ENCODE results near the gene COX20. TPM values are rescaled to one million over a fixed set of nuclear protein-coding genes. Genes with fewer than 3 reads are reported as not detected.

Gene COX20
- total RNA-seq, 1 donor from 2014 or later, result 24.0 TPM

DNA sequence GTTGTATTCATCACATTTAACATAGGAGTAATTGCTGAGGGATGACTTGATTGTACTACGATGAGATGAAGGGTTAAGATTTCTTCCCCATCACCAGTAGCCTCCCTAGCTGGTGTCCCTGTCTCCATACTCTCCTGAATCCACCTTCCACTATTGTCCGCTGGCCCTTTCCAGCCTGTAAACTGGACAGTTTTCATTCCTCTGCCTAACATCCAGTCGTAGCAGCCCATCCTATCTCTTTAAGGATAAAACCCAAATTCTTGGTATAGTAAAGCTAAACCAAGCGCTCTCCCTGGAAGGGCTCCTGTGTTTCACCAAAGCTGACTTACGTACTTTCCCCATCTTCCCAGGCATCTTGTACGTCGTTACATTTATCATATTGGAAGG is 670 bp downstream of the COX20 start:
- TF ChIP-seq, protein P1, sequence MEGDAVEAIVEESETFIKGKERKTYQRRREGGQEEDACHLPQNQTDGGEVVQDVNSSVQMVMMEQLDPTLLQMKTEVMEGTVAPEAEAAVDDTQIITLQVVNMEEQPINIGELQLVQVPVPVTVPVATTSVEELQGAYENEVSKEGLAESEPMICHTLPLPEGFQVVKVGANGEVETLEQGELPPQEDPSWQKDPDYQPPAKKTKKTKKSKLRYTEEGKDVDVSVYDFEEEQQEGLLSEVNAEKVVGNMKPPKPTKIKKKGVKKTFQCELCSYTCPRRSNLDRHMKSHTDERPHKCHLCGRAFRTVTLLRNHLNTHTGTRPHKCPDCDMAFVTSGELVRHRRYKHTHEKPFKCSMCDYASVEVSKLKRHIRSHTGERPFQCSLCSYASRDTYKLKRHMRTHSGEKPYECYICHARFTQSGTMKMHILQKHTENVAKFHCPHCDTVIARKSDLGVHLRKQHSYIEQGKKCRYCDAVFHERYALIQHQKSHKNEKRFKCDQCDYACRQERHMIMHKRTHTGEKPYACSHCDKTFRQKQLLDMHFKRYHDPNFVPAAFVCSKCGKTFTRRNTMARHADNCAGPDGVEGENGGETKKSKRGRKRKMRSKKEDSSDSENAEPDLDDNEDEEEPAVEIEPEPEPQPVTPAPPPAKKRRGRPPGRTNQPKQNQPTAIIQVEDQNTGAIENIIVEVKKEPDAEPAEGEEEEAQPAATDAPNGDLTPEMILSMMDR (conservative IDR thresholded peaks at IDR 0.05), result no peak
- Mint-ChIP-seq H3K9me3 (no peaks in the 10 kb centered on the region), H3K27me3 (ENCODE audit: low read depth) (peaks cover 13% of the 10 kb centered on the region), H3K27ac (ENCODE audit: unreplicated experiment) (peak overlapping the region; percentile 96), H3K4me1 (peaks cover 48% of the 10 kb centered on the region), H3K36me3 (ENCODE audit: low read depth) (peaks cover 17% of the 10 kb centered on the region), H3K4me3 (peak overlapping the region; percentile 96)
- DNase-seq (ENCODE audit: low read depth, low spot score), result peak; percentile 13

DNA sequence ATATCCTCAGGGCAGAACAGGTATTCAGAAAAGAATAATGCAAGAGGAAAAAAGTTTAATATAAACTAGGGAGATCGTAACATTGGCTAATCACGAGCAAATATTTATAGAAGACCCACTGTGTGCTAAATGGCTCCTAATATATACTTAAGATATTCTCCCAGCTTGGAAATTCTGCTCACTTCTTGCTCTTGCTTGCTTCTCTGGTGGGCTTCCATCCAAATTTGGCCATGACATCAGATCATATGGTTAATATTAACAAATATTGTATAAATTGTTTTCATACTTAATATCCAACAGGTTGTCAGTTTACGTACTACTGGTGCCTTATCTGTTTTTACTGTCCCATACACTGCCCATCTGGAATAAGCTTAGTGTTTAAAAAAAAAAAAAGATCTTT is 1.1 kb downstream of the COX20 start:
- Mint-ChIP-seq H3K36me3 (ENCODE audit: low read depth) (peaks cover 17% of the 10 kb centered on the region), H3K4me3 (peak overlapping the region; percentile 96), H3K27ac (ENCODE audit: unreplicated experiment) (peak overlapping the region; percentile 96), H3K4me1 (peaks cover 48% of the 10 kb centered on the region), H3K27me3 (ENCODE audit: low read depth) (peaks cover 13% of the 10 kb centered on the region), H3K9me3 (no peaks in the 10 kb centered on the region)
- no peak for DNase-seq (ENCODE audit: low read depth, low spot score)
- TF ChIP-seq, protein P1 (conservative IDR thresholded peaks at IDR 0.05), result no peak

DNA sequence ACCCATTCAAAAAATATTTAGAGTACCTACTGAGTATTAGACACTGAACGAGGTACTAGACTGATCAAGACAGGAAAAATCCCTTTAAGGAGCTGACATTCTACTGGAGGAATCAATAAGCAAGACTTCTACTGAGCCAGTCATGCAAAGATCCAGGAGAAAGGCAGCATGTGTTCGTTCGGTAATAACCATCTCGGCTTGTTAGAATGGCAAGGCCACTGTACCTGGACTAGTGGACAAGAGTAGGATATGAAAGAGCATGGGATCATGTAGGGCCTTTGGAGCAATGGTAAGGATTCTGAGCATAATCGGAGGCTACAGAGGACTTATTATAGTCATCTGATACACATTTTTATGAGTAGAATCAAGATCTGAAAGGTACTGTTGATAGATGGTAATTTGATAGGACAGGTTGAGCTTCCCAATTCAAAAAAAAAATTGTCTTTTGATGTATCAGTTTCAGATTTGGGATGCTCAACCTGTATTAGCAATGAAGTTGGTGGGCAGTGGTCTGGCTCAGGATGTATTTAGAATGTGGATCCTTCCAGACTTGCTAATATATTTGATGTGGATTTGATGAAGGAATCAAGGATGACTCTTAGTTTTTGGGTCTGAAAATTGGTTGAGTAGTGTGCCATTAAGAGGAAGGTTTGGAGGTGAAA is 2.3 kb downstream of the COX20 start:
- no peak overlapping the region for H3K27ac Mint-ChIP-seq (ENCODE audit: unreplicated experiment)
- no peak for DNase-seq (ENCODE audit: low read depth, low spot score)
- peak overlapping the region; percentile 96 for H3K4me3 Mint-ChIP-seq
- no peaks in the 10 kb centered on the region for H3K9me3 Mint-ChIP-seq
- peaks cover 13% of the 10 kb centered on the region for H3K27me3 Mint-ChIP-seq (ENCODE audit: low read depth)
- TF ChIP-seq, protein P1 (conservative IDR thresholded peaks at IDR 0.05), result no peak
- H3K4me1 Mint-ChIP-seq, result peaks cover 48% of the 10 kb centered on the region
- peaks cover 17% of the 10 kb centered on the region for H3K36me3 Mint-ChIP-seq (ENCODE audit: low read depth)

DNA sequence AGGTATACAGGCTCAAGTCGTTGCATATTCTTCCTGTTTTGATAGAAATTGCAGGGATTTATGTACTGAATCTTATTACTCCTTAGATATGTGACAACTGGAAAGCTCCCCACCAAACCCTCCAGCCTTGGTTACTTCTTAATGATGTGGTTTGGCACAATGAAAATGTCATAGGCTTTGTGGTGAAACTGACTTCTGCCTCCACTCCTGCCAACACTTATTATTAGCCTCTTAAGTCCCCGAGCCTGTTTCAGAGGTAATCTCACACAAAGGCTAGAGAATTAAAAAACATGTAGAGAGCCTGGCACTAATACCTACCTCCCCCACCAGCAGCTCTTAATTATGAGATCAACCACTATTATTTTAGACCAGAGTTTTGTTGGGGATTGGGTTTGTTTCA is 4.2 kb downstream of the COX20 start:
- no peak overlapping the region for H3K27ac Mint-ChIP-seq (ENCODE audit: unreplicated experiment)
- TF ChIP-seq, protein P1 (conservative IDR thresholded peaks at IDR 0.05), result no peak
- H3K27me3 Mint-ChIP-seq (ENCODE audit: low read depth), result peaks cover 10% of the 10 kb centered on the region
- no peak for DNase-seq (ENCODE audit: low read depth, low spot score)
- H3K4me3 Mint-ChIP-seq, result peak overlapping the region; percentile 36
- H3K9me3 Mint-ChIP-seq, result no peaks in the 10 kb centered on the region
- H3K4me1 Mint-ChIP-seq, result peaks cover 38% of the 10 kb centered on the region
- H3K36me3 Mint-ChIP-seq (ENCODE audit: low read depth), result peaks cover 22% of the 10 kb centered on the region

DNA sequence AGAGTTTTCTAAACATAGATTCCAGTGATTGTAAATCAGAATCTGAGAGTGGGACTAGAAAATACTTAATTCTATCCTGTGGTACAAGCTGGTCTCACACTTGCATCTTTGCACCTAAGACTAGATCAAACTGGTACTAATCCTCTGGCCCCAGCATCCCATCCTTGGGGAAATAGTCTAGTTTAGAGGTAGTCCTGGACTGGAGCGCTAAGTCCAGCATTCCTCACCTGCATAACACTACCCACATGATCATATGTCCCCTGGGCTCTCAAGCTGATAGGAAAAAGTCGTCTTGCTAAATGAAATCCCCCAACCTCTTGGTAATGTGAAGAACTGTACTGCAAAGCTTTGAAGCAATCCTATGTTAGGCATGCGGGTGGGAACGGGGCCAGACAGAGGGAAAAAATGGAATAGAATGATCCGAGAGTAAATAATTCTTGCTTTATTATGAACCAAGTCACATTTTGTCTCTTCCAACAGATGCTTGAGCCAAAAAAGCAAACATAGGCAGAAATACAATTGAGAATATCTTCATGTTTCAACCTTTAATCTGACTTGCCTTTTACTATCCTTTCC is 4.8 kb downstream of the COX20 start:
- Mint-ChIP-seq H3K36me3 (ENCODE audit: low read depth) (peaks cover 22% of the 10 kb centered on the region), H3K27ac (ENCODE audit: unreplicated experiment) (no peak overlapping the region), H3K4me1 (peaks cover 36% of the 10 kb centered on the region), H3K9me3 (no peaks in the 10 kb centered on the region), H3K4me3 (peak overlapping the region; percentile 13), H3K27me3 (ENCODE audit: low read depth) (peaks cover 7% of the 10 kb centered on the region)
- TF ChIP-seq, protein P1 (conservative IDR thresholded peaks at IDR 0.05), result no peak
- DNase-seq (ENCODE audit: low read depth, low spot score), result no peak

Data from neural crest cell (in vitro differentiated cells).